Upper lobe of right lung (tissue), 1 donor: ENCODE measurements around the gene IGF1R. TPM values are rescaled to one million over a fixed set of nuclear protein-coding genes. Genes with fewer than 3 reads are reported as not detected.

Experiments
- ATAC-seq: fragments of 200-7000 bp; cut with Tn5 transposase; one replicate; pipeline ENCODE4 v1.9.1; 2020; ENCODE audit warnings: mild to moderate bottlenecking, moderate library complexity
- DNase-seq: peaks from one replicate; pipeline ENCODE4 v3.0.0-alpha.2; 2020
- H3K27ac ChIP-seq: fragments of 200-600 bp; one replicate; pipeline ENCODE4 v1.8.0; 2022
- H3K27me3 ChIP-seq: fragments of 200-600 bp; one replicate; pipeline ENCODE4 v1.8.0; 2022; ENCODE audit warnings: mild to moderate bottlenecking
- H3K36me3 ChIP-seq: fragments of 200-600 bp; one replicate; pipeline ENCODE4 v1.8.0; 2022
- H3K4me1 ChIP-seq: fragments of 200-600 bp; one replicate; pipeline ENCODE4 v1.8.0; 2022
- H3K4me3 ChIP-seq: fragments of 200-600 bp; one replicate; pipeline ENCODE4 v1.8.0; 2022; ENCODE audit warnings: mild to moderate bottlenecking
- H3K9me3 ChIP-seq: fragments of 200-600 bp; one replicate; pipeline ENCODE4 v1.8.0; 2022
- intact Hi-C: fragments of 100-400 bp; cut with DNase I; formaldehyde crosslinking; loops from one replicate; pipeline ENCODE4 v1.11.0; 2022
- total RNA-seq: library from RNA; stranded (reverse); fragmentation: NEBNext Ultra II Directional; extraction: Animal tissue kit (Norgen Biotek cat#: 25700); gene quantifications from one replicate; pipeline ENCODE4 v1.2.1, GENCODE V29; 2021
- TF ChIP-seq, protein P1 (sequence below): fragments of 200-600 bp; IDR thresholded peaks from one replicate; pipeline ENCODE4 v1.8.0; 2022; ENCODE audit warnings: antibody characterized with exemption
- donor health status: DM: no; HTN: yes; CAD: no; lungs with severe emphysema.

The IGF1R gene
- total RNA-seq, 1 donor from 2014 or later = 40.0 TPM

DNA sequence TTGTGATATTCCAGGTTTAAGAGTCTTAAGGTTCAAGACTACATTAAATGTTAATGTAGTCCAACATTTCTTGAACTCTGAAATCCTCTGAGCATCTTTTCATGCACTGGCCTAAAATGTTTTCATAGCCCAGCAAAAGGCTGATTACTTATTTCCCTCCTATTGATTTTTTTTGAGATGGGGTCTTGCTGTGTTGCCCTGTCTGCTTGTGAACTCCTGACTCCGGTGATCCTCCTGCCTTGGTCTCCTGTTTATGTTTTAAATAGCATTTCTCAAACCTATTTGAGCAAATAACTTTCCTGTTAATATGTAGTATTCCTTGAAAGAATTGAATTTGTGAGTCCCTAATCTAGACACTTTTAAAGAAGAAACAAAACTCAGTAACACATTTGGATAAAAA is 133.5 kb downstream of the IGF1R start:
- no peak for DNase-seq
- no peak overlapping the region for H3K27ac ChIP-seq
- H3K9me3 ChIP-seq = no peaks in the 10 kb centered on the region
- no peaks in the 10 kb centered on the region for H3K36me3 ChIP-seq
- no peak for ATAC-seq
- intact Hi-C loops = no loop called here
- peaks cover 34% of the 10 kb centered on the region for H3K4me1 ChIP-seq
- TF ChIP-seq, protein P1, sequence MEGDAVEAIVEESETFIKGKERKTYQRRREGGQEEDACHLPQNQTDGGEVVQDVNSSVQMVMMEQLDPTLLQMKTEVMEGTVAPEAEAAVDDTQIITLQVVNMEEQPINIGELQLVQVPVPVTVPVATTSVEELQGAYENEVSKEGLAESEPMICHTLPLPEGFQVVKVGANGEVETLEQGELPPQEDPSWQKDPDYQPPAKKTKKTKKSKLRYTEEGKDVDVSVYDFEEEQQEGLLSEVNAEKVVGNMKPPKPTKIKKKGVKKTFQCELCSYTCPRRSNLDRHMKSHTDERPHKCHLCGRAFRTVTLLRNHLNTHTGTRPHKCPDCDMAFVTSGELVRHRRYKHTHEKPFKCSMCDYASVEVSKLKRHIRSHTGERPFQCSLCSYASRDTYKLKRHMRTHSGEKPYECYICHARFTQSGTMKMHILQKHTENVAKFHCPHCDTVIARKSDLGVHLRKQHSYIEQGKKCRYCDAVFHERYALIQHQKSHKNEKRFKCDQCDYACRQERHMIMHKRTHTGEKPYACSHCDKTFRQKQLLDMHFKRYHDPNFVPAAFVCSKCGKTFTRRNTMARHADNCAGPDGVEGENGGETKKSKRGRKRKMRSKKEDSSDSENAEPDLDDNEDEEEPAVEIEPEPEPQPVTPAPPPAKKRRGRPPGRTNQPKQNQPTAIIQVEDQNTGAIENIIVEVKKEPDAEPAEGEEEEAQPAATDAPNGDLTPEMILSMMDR = no peak
- no peaks in the 10 kb centered on the region for H3K27me3 ChIP-seq
- H3K4me3 ChIP-seq = no peak overlapping the region

DNA sequence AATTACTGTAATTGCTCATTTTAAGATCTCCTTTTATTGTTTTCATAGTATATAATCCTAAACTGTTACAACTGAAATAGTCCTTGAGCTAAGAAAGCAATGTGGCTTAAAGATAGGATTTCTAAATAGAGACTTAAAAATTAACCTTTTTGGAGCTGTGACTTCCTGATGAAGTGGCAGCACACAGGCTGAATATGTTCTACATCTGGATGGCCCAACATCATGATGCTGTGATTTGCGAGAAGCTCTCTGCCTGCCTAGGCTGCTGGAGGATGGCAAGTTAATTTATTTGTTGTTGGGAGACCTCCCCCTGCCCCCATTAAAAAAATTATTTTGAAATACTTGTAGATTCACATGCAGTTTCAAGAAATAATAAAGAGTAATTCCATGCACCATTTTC is 134.5 kb downstream of the IGF1R start:
- Histone ChIP-seq H3K4me1 (peaks cover 30% of the 10 kb centered on the region), H3K27me3 (no peaks in the 10 kb centered on the region), H3K4me3 (no peak overlapping the region), H3K36me3 (no peaks in the 10 kb centered on the region), H3K9me3 (no peaks in the 10 kb centered on the region), H3K27ac (no peak overlapping the region)
- DNase-seq (no peak), ATAC-seq (no peak)
- intact Hi-C loops = no loop called here
- TF ChIP-seq, protein P1 = no peak

DNA sequence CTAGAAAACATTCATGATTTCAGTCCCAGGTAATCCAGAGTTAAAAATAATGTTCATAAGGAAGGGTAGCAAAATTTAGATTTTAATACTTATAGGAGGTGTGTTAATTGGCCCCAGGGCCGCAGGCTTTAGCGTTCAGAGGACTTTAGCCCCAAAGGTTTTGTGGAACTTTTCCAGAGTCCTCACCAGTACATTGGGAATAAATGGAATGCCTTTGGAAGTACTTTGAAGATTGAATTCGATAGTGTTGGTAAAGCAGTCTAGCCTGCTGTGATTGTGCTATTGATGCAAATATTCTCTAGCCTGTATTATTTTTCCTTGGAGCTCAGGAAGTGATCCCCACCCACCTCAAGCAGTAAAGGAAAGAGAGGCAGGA is 137.1 kb downstream of the IGF1R start:
- Histone ChIP-seq H3K27me3 (no peaks in the 10 kb centered on the region), H3K4me3 (no peak overlapping the region), H3K9me3 (no peaks in the 10 kb centered on the region), H3K36me3 (no peaks in the 10 kb centered on the region), H3K4me1 (peaks cover 31% of the 10 kb centered on the region), H3K27ac (no peak overlapping the region)
- intact Hi-C loops = no loop called here
- DNase-seq (no peak), ATAC-seq (no peak)
- TF ChIP-seq, protein P1 = no peak

DNA sequence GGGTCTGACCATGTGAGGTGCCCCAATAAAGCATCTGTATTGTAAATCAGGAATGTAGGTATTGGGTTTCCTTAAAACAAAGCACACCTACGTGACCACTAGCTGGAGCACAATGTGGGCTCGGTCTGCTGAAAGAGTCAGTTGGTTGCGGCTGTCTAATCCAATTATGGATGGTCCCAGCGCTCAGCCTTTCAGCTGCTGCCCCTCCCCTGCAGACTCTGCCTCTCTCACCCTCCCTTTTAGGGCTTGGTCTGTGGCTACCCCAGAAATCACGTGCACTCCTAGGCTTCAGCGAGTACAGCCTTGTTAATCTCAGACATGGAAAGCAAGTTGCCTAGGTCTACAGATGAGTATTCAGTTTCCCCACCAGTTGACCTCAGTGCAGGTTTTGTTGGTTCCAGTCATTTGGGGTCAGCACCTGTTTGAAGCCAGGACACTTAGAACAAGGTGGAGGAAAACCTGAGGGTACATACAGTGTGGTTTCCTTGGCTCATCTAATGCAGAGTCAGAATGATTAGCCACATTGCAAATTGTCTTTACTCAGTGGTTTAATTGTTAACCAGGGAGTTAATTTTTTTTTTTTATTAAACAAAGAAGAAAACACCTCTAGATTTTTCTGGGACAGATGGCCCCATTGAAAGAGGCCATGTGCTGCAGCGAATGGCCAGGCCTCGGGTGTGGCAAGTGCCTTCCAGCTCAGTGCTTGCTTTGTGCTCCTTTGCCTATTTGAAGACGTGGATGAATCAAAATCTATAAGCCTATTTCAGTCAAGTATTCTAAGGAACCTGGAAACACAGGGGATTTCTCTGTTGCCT is 137.7 kb downstream of the IGF1R start:
- ATAC-seq = no peak
- TF ChIP-seq, protein P1 = no peak
- intact Hi-C loops = no loop called here
- H3K36me3 ChIP-seq = no peaks in the 10 kb centered on the region
- H3K9me3 ChIP-seq = no peaks in the 10 kb centered on the region
- DNase-seq = no peak
- H3K4me1 ChIP-seq = peaks cover 31% of the 10 kb centered on the region
- H3K27ac ChIP-seq = no peak overlapping the region
- H3K27me3 ChIP-seq = no peaks in the 10 kb centered on the region
- no peak overlapping the region for H3K4me3 ChIP-seq

DNA sequence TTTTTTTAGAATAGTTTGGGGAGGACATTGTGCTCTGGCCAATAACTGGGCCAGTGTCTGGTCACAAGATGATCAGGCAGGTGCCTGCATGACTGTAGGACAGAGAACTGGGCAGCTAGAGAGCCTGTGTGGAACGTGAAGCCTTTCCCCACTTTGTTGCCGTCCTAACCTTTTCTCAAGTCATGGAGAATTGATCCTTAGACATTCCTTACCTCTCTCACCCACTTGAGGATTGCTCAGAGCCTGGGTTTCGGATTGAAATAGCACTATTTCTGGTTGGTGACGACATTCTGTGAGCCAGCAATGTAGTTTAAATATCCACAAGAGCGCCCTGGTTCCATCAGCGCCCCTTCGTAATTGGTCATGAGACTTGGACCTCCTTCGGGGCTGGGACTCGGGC is 138.4 kb downstream of the IGF1R start:
- TF ChIP-seq, protein P1 = no peak
- intact Hi-C loops = no loop called here
- Histone ChIP-seq H3K4me1 (peaks cover 31% of the 10 kb centered on the region), H3K36me3 (no peaks in the 10 kb centered on the region), H3K9me3 (no peaks in the 10 kb centered on the region), H3K27me3 (no peaks in the 10 kb centered on the region), H3K4me3 (no peak overlapping the region), H3K27ac (no peak overlapping the region)
- DNase-seq (no peak), ATAC-seq (peak; percentile 25)
